PC-9 (cell line): ENCODE results near the gene KIF26A. TPM values are rescaled to one million over a fixed set of nuclear protein-coding genes. Genes with fewer than 3 reads are reported as not detected.

Experiments used
- BruUV-seq: library from RNA; stranded (reverse); fragments of 400-500 nt; replicated peaks from 2 replicates; lab custom pipeline; 2021; lab: Mats Ljungman, UMichigan
- CTCF ChIA-PET: fragments of 300-600 bp; sonication (Branson Sonifier 250); formaldehyde crosslinking; loops from one replicate; lab custom pipeline; 2022; ENCODE audit warnings: antibody characterized with exemption; lab: Charles Lee
- POLR2A ChIA-PET: fragments of 300-600 bp; sonication (Branson Sonifier 250); formaldehyde crosslinking; loops from one replicate; lab custom pipeline; 2022; ENCODE audit warnings: antibody characterized with exemption; ENCODE audit not compliant: unreplicated experiment; lab: Charles Lee
- DNase-seq, 2 experiments: peaks; one replicate each; pipeline versions ENCODE4 v3.0.0 to v3.0.0-alpha.2; 2015 to 2022; ENCODE audit warnings: mixed read lengths in 1 of 2
- H2AFZ ChIP-seq: fragments of 200-600 bp; sonication (generic); 2 replicates; pipeline ENCODE4 v1.8.1; 2017; ENCODE audit warnings: antibody characterized with exemption
- H3F3A ChIP-seq: fragments of 200-600 bp; sonication (generic); 2 replicates; pipeline ENCODE4 v1.8.1; 2017; ENCODE audit warnings: antibody characterized with exemption, mild to moderate bottlenecking, low read depth; ENCODE audit not compliant: insufficient read depth
- H3K27ac ChIP-seq: fragments of 200-600 bp; sonication (generic); 2 replicates; pipeline ENCODE4 v1.6.1; 2016; ENCODE audit warnings: mixed run types
- H3K27me3 ChIP-seq: fragments of 200-600 bp; sonication (generic); 2 replicates; pipeline ENCODE4 v1.6.1; 2016; ENCODE audit warnings: low read depth, mixed run types; ENCODE audit not compliant: insufficient read depth
- H3K36me3 ChIP-seq: fragments of 200-600 bp; sonication (generic); 2 replicates; pipeline ENCODE4 v1.6.1; 2016; ENCODE audit warnings: low read depth, mixed run types
- H3K4me1 ChIP-seq: fragments of 200-600 bp; sonication (generic); replicated peaks from 2 replicates; pipeline ENCODE4 v1.6.1; 2016; ENCODE audit warnings: mixed run types; ENCODE audit not compliant: insufficient read depth
- H3K4me2 ChIP-seq: fragments of 200-600 bp; sonication (generic); 2 replicates; pipeline ENCODE4 v1.6.1; 2017; ENCODE audit warnings: mixed run types
- H3K4me3 ChIP-seq: fragments of 200-600 bp; sonication (generic); 2 replicates; pipeline ENCODE4 v1.6.1; 2016; ENCODE audit warnings: mixed run types
- H3K79me2 ChIP-seq: fragments of 200-600 bp; sonication (generic); 2 replicates; pipeline ENCODE4 v1.6.1; 2017; ENCODE audit warnings: low read depth, mixed run types
- H3K9me2 ChIP-seq: fragments of 200-600 bp; sonication (generic); 2 replicates; pipeline ENCODE4 v1.8.1; 2017; ENCODE audit warnings: mild to moderate bottlenecking; ENCODE audit not compliant: insufficient read depth
- H3K9me3 ChIP-seq: fragments of 200-600 bp; sonication (generic); 2 replicates; pipeline ENCODE4 v1.8.1; 2016; ENCODE audit warnings: low read depth; ENCODE audit not compliant: insufficient read depth
- H4K20me1 ChIP-seq: fragments of 200-600 bp; sonication (generic); 2 replicates; pipeline ENCODE4 v1.8.1; 2017; ENCODE audit not compliant: insufficient read depth
- CTCF ChIP-seq: fragments of 200-600 bp; sonication (generic); conservative IDR thresholded peaks from 2 replicates; pipeline ENCODE4 v1.6.1; 2017; ENCODE audit warnings: mixed run types, antibody characterized with exemption, mild to moderate bottlenecking, moderate library complexity
- EZH2 ChIP-seq: fragments of 200-600 bp; sonication (generic); IDR thresholded peaks from 2 replicates; pipeline ENCODE4 v1.8.0; 2017; ENCODE audit warnings: antibody characterized with exemption, low read depth
- intact Hi-C: fragments of 100-400 bp; cut with micrococcal nuclease; formaldehyde crosslinking; loops from one replicate; pipeline ENCODE4 v1.10.0; 2022; ENCODE audit not compliant: unreplicated experiment
- total RNA-seq: library from RNA; stranded (reverse); gene quantifications from 2 replicates; pipeline ENCODE4 v1.2.3, GENCODE V29; 2021

The KIF26A gene
- total RNA-seq, 1 experiment from 2014 or later, result 0.17 TPM

DNA sequence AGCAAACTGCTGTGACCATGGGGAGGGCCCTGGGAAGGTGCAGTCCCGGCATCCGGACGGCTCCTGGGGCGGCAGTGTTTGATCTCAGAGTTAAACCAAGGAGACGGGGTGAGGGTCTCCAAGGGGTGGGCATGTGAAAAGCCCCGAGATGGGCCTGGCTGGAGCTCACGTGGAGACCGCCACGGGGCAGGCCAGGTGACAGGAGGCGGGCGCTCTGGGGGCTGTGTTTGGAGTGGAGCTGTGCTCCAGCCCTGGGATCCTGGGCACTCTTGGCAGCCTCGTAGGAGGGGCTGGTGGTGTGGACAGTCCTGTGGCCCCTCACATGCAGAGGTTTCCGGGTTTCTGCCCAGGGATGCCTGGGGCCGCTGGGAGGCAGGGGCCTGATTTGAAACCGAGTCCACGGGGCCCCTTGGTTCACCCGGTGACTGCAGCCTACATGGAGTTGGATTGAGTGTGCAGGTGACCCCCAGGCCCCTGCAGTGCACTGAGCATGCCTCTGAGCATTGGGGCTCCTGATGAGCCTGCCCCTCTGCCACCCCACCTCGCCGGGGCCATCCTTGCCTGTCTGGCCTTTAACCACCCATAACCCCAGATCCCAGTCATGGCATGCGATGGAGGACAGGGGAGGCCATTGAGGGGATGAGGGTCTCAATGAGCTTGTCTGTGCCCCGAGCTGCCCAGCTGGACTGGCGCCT, 8.4 kb downstream of the KIF26A start:
- Histone ChIP-seq H3F3A (no peaks in the 10 kb centered on the region), H3K27ac (no peak overlapping the region), H3K27me3 (peaks cover 70% of the 10 kb centered on the region), H4K20me1 (no peaks in the 10 kb centered on the region), H3K4me1 (no peaks in the 10 kb centered on the region), H2AFZ (no peak overlapping the region), H3K9me2 (no peaks in the 10 kb centered on the region), H3K9me3 (no peaks in the 10 kb centered on the region), H3K79me2 (no peaks in the 10 kb centered on the region), H3K4me3 (no peak overlapping the region), H3K4me2 (no peak overlapping the region), H3K36me3 (no peaks in the 10 kb centered on the region)
- CTCF ChIA-PET, result no interaction called here
- intact Hi-C loops, result no loop called here
- POLR2A ChIA-PET, result no interaction called here
- no peak for TF ChIP-seq EZH2
- TF ChIP-seq CTCF, result no peak
- no peak for DNase-seq
- no TSS peak for BruUV-seq

GRCh38 chr14:104147346-104148125, 9.1 kb downstream of the KIF26A start:
- no peaks in the 10 kb centered on the region for H4K20me1 ChIP-seq
- H3K27ac ChIP-seq, result no peak overlapping the region
- DNase-seq, result no peak
- H3K4me3 ChIP-seq, result no peak overlapping the region
- H3K9me2 ChIP-seq, result no peaks in the 10 kb centered on the region
- no peaks in the 10 kb centered on the region for H3K36me3 ChIP-seq
- H3K27me3 ChIP-seq, result peaks cover 65% of the 10 kb centered on the region
- H3K79me2 ChIP-seq, result no peaks in the 10 kb centered on the region
- TF ChIP-seq CTCF (no peak), EZH2 (no peak)
- no peaks in the 10 kb centered on the region for H3F3A ChIP-seq
- no peak overlapping the region for H2AFZ ChIP-seq
- no peaks in the 10 kb centered on the region for H3K9me3 ChIP-seq
- intact Hi-C loops, result no loop called here
- ChIA-PET CTCF (no interaction called here), POLR2A (no interaction called here)
- H3K4me2 ChIP-seq, result no peak overlapping the region
- no peaks in the 10 kb centered on the region for H3K4me1 ChIP-seq
- no TSS peak for BruUV-seq

- Histone ChIP-seq H3K9me3 (no peaks in the 10 kb centered on the region), H3K9me2 (no peaks in the 10 kb centered on the region), H3K4me2 (no peak overlapping the region), H3K36me3 (no peaks in the 10 kb centered on the region), H3K4me3 (no peak overlapping the region), H3K27me3 (peaks cover 59% of the 10 kb centered on the region), H2AFZ (no peak overlapping the region), H3F3A (no peaks in the 10 kb centered on the region), H4K20me1 (no peaks in the 10 kb centered on the region), H3K4me1 (no peaks in the 10 kb centered on the region), H3K79me2 (no peaks in the 10 kb centered on the region), H3K27ac (no peak overlapping the region)
- ChIA-PET CTCF (no interaction called here), POLR2A (no interaction called here)
- intact Hi-C loops, result no loop called here
- no peak for DNase-seq
- no peak for TF ChIP-seq CTCF
- no TSS peak for BruUV-seq
Observed at GRCh38 chr14:104148433-104149277, 10.3 kb downstream of the KIF26A start.
